K562 (cell line): ENCODE results near the gene TENM4.

ENCODE experiments used
- ATF2 ChIP-seq: sonication (generic); formaldehyde crosslinking; IDR thresholded peaks from 2 replicates; pipeline ENCODE4 v1.8.1; 2022; ENCODE audit warnings: missing genetic modification reagents
- FOXJ2 ChIP-seq: fragments of 200-800 bp; sonication (Bioruptor generic); IDR thresholded peaks from 2 replicates; pipeline ENCODE4 v1.6.1; 2016; ENCODE audit warnings: missing genetic modification characterization, missing compliant biosample characterization
- ZBTB8A ChIP-seq: fragments of 450-650 bp; IDR thresholded peaks from 2 replicates; pipeline ENCODE4 v1.6.1; 2018; ENCODE audit warnings: mild to moderate bottlenecking, moderate library complexity; ENCODE audit not compliant: partially characterized antibody
- ZFX ChIP-seq: sonication (generic); formaldehyde crosslinking; IDR thresholded peaks from 2 replicates; pipeline ENCODE4 v1.8.0; 2022; ENCODE audit warnings: mild to moderate bottlenecking, missing genetic modification reagents, moderate library complexity
- ZNF79 ChIP-seq: fragments of 250-450 bp; sonication (Bioruptor Pico); IDR thresholded peaks from 2 replicates; pipeline ENCODE4 v1.4.0; 2020; ENCODE audit warnings: low read depth, mild to moderate bottlenecking, moderate library complexity

- no peak for TF ChIP-seq ZFX (CRISPR knock-in tag)
- TF ChIP-seq ZNF79 = no peak
- no peak for TF ChIP-seq FOXJ2 (tag)
- no peak for TF ChIP-seq ATF2
- TF ChIP-seq ZBTB8A = no peak
These were observed 445.7 kb downstream of the TENM4 start for GRCh38 chr11:78995171-78995570.
